H1 (cell line): Measurements from ENCODE around the gene DEFB125. TPM values are rescaled to one million over a fixed set of nuclear protein-coding genes. Genes with fewer than 3 reads are reported as not detected.

Experiments
- CTCF ChIA-PET: fragments of 300-600 bp; sonication (Branson Sonifier 250); formaldehyde crosslinking; loops from one replicate; lab custom pipeline; 2021; ENCODE audit not compliant: partially characterized antibody; lab: Charles Lee
- POLR2A ChIA-PET: fragments of 300-600 bp; sonication (Branson Sonifier 250); formaldehyde crosslinking; loops from one replicate; lab custom pipeline; 2021; ENCODE audit warnings: inconsistent platforms; ENCODE audit not compliant: partially characterized antibody; lab: Charles Lee
- DNase-seq, 2 experiments: peaks; one replicate each; pipeline versions ENCODE4 v3.0.0 to v3.0.0-alpha.2; 2010 to 2022; ENCODE audit warnings: low spot score in 2 of 2, low read depth in 1 of 2, mixed read lengths in 1 of 2
- FAIRE-seq: peaks from 2 replicates; lab custom pipeline; 2011; peaks lifted over from hg19 to GRCh38; lab: Jason Lieb, UNC
- H2AFZ ChIP-seq: 2 replicates; pipeline ENCODE4 v1.8.1; 2012; ENCODE audit warnings: low read length, inconsistent platforms
- H2AK5ac ChIP-seq: 2 replicates; pipeline ENCODE4 v1.6.1; 2013; ENCODE audit warnings: low read depth, low read length
- H2BK120ac ChIP-seq: replicated peaks from 2 replicates; pipeline ENCODE3; 2013; ENCODE audit warnings: low read depth, low read length, inconsistent platforms
- H2BK12ac ChIP-seq: 2 replicates; pipeline ENCODE4 v1.6.1; 2013; ENCODE audit warnings: low read depth, low read length
- H2BK15ac ChIP-seq: 2 replicates; pipeline ENCODE4 v1.6.1; 2013; ENCODE audit warnings: low read length
- H2BK20ac ChIP-seq: 2 replicates; pipeline ENCODE4 v1.6.1; 2013; ENCODE audit warnings: low read length
- H2BK5ac ChIP-seq: 2 replicates; pipeline ENCODE4 v1.6.1; 2013; ENCODE audit warnings: low read depth, low read length
- H3K14ac ChIP-seq: 2 replicates; pipeline ENCODE4 v1.6.1; 2013; ENCODE audit warnings: inconsistent platforms; ENCODE audit not compliant: insufficient read length
- H3K18ac ChIP-seq: 2 replicates; pipeline ENCODE4 v1.6.1; 2013; ENCODE audit warnings: low read length; ENCODE audit errors: extremely low read depth
- H3K23ac ChIP-seq: 2 replicates; pipeline ENCODE4 v1.6.1; 2013; ENCODE audit warnings: inconsistent platforms; ENCODE audit not compliant: insufficient read length
- H3K23me2 ChIP-seq: 2 replicates; pipeline ENCODE4 v1.6.1; 2013; ENCODE audit warnings: low read depth, low read length
- H3K27ac ChIP-seq: 2 replicates; pipeline ENCODE4 v1.6.1; 2011; ENCODE audit warnings: low read depth, low read length, inconsistent platforms
- H3K27me3 ChIP-seq, 4 experiments: replicated peaks in 1 of 4; 1 replicate in 1 of 4; 2 replicates in 3 of 4; pipeline versions ENCODE4 v1.6.1 to v1.8.1; 2011 to 2013; ENCODE audit warnings: low read length in 3 of 4, mild to moderate bottlenecking in 3 of 4, inconsistent platforms in 2 of 4, mixed read lengths in 2 of 4, moderate library complexity in 1 of 4; ENCODE audit not compliant: control insufficient read depth in 3 of 4, insufficient read depth in 3 of 4; ENCODE audit errors: extremely low read depth in 1 of 4
- H3K36me3 ChIP-seq, 4 experiments: 2 replicates each; pipeline versions ENCODE4 v1.6.1 to v1.8.1; 2011 to 2013; ENCODE audit warnings: mild to moderate bottlenecking in 4 of 4, low read length in 3 of 4, moderate library complexity in 2 of 4, control low read depth in 1 of 4, inconsistent platforms in 1 of 4; ENCODE audit not compliant: insufficient read depth in 4 of 4, control insufficient read depth in 2 of 4
- H3K4ac ChIP-seq: replicated peaks from 2 replicates; pipeline ENCODE3; 2013; ENCODE audit warnings: low read length, low read depth, mixed read lengths, inconsistent platforms; ENCODE audit not compliant: insufficient read length
- H3K4me1 ChIP-seq, 4 experiments: replicated peaks in 1 of 4; 1 replicate in 1 of 4; 2 replicates in 3 of 4; pipeline versions ENCODE4 v1.6.1 to v1.8.1; 2011 to 2013; ENCODE audit warnings: low read length in 3 of 4, inconsistent platforms in 2 of 4, mixed read lengths in 1 of 4; ENCODE audit not compliant: insufficient read depth in 4 of 4, control insufficient read depth in 3 of 4
- H3K4me2 ChIP-seq, 2 experiments: 2 replicates each; pipeline versions ENCODE4 v1.6.1 to v1.8.1; 2011 to 2013; ENCODE audit warnings: low read depth in 2 of 2, low read length in 2 of 2, control low read depth in 1 of 2, inconsistent platforms in 1 of 2, mild to moderate bottlenecking in 1 of 2; ENCODE audit not compliant: insufficient read depth in 1 of 2
- H3K4me3 ChIP-seq, 4 experiments: fragments of 200-600, 300-600 bp in 1 of 4; sonication (generic), shearing (Covaris generic), sonication (Bioruptor Twin) in 1 of 4; 2 replicates each; pipeline versions ENCODE4 v1.5.1 to v1.8.1; 2011 to 2016; ENCODE audit warnings: low read length in 4 of 4, low read depth in 3 of 4, control low read depth in 2 of 4, inconsistent platforms in 2 of 4, mild to moderate bottlenecking in 2 of 4, mixed read lengths in 1 of 4, moderate library complexity in 1 of 4; ENCODE audit not compliant: insufficient read depth in 2 of 4; ENCODE audit errors: extremely low read depth in 1 of 4
- H3K56ac ChIP-seq: replicated peaks from 2 replicates; pipeline ENCODE3; 2013; ENCODE audit warnings: low read depth, mild to moderate bottlenecking, mixed read lengths, low read length, inconsistent platforms; ENCODE audit not compliant: insufficient read length
- H3K79me1 ChIP-seq: 2 replicates; pipeline ENCODE4 v1.6.1; 2013; ENCODE audit warnings: low read depth, low read length, control low read depth
- H3K79me2 ChIP-seq, 2 experiments: 2 replicates each; pipeline versions ENCODE4 v1.6.1 to v1.8.1; 2012 to 2013; ENCODE audit warnings: low read length in 2 of 2, mild to moderate bottlenecking in 2 of 2, inconsistent platforms in 1 of 2; ENCODE audit not compliant: insufficient read depth in 2 of 2, control insufficient read depth in 1 of 2
- H3K9ac ChIP-seq, 4 experiments: replicated peaks in 1 of 4; 1 replicate in 1 of 4; 2 replicates in 3 of 4; pipeline versions ENCODE4 v1.6.1 to v1.8.1; 2011 to 2013; ENCODE audit warnings: low read depth in 3 of 4, low read length in 3 of 4, control low read depth in 2 of 4, mild to moderate bottlenecking in 2 of 4, moderate library complexity in 2 of 4, inconsistent platforms in 1 of 4; ENCODE audit errors: extremely low read depth in 1 of 4
- H3K9me3 ChIP-seq, 2 experiments: 2 replicates each; pipeline versions ENCODE4 v1.6.1 to v1.8.1; 2012 to 2013; ENCODE audit warnings: mild to moderate bottlenecking in 2 of 2, moderate library complexity in 2 of 2, control low read depth in 1 of 2, inconsistent platforms in 1 of 2, low read depth in 1 of 2, low read length in 1 of 2, mixed read lengths in 1 of 2; ENCODE audit not compliant: insufficient read depth in 2 of 2
- H4K20me1 ChIP-seq, 2 experiments: replicated peaks in 1 of 2; 2 replicates each; pipeline versions ENCODE3 to v1.8.1; 2011 to 2013; ENCODE audit warnings: inconsistent platforms in 2 of 2, low read length in 2 of 2, mild to moderate bottlenecking in 1 of 2; ENCODE audit not compliant: insufficient read depth in 2 of 2, control insufficient read depth in 1 of 2
- H4K5ac ChIP-seq: 2 replicates; pipeline ENCODE4 v1.6.1; 2013; ENCODE audit warnings: low read length, low read depth, mixed read lengths, inconsistent platforms; ENCODE audit not compliant: insufficient read length
- H4K8ac ChIP-seq: 2 replicates; pipeline ENCODE4 v1.8.0; 2013; ENCODE audit warnings: mild to moderate bottlenecking, moderate library complexity, low read length, inconsistent platforms; ENCODE audit not compliant: insufficient read depth; ENCODE audit errors: extremely low read depth
- H4K91ac ChIP-seq: replicated peaks from 2 replicates; pipeline ENCODE3; 2013; ENCODE audit warnings: low read length, mixed read lengths, inconsistent platforms; ENCODE audit not compliant: insufficient read length
- ATF2 ChIP-seq: IDR thresholded peaks from 2 replicates; pipeline ENCODE4 v1.6.1; 2012; ENCODE audit warnings: low read length, inconsistent platforms
- SP1 ChIP-seq: IDR thresholded peaks from 2 replicates; pipeline ENCODE4 v1.6.1; 2011; ENCODE audit warnings: low read depth, low read length
- YY1 ChIP-seq: IDR thresholded peaks from 2 replicates; pipeline ENCODE4 v1.6.1; 2011; ENCODE audit warnings: low read depth, mild to moderate bottlenecking, low read length
- WGBS, 2 experiments: shearing (Covaris generic) in 1 of 2; methylation state at CpG; one replicate each; pipeline versions ENCODE4 v1.1.6 to v1.1.7; 2013 to 2015; ENCODE audit warnings: low lambda C conversion rate in 2 of 2, mixed read lengths in 2 of 2, inconsistent platforms in 1 of 2, low coverage in 1 of 2, missing lambda C conversion rate in 1 of 2; ENCODE audit not compliant: insufficient replicate concordance in 2 of 2, insufficient coverage in 1 of 2, insufficient read length in 1 of 2; ENCODE audit errors: extremely low coverage in 1 of 2, missing lambda C conversion rate in 1 of 2; 5-methylcytosine and 5-hydroxymethylcytosine counted together
- polyA plus RNA-seq, 7 experiments: library from polyadenylated mRNA; depleted of rRNA in 3 of 7; stranded (reverse) in 5 of 7; unstranded in 2 of 7; fragments of >200 nt in 5 of 7; fragments of 200-250 nt in 2 of 7; gene quantifications; 1 replicate in 5 of 7; 2 replicates in 1 of 7; 4 replicates in 1 of 7; pipeline versions ENCODE4 v1.2.1 to v1.2.3, GENCODE V29; 2011 to 2013; ENCODE audit warnings: missing spikeins in 2 of 7, mixed read lengths in 2 of 7
- total RNA-seq: library from RNA; stranded (reverse); fragmentation: NEBNext Ultra II Directional; extraction: Animal tissue kit (Norgen Biotek cat#: 25700); gene quantifications from 2 replicates; pipeline ENCODE4 v1.2.1, GENCODE V29; 2021

The DEFB125 gene
- total and polyA plus RNA-seq, 2 of the 8 experiments (the other 6 are each of a cell fraction or from before 2014, with no cell fraction given) = not detected

DNA sequence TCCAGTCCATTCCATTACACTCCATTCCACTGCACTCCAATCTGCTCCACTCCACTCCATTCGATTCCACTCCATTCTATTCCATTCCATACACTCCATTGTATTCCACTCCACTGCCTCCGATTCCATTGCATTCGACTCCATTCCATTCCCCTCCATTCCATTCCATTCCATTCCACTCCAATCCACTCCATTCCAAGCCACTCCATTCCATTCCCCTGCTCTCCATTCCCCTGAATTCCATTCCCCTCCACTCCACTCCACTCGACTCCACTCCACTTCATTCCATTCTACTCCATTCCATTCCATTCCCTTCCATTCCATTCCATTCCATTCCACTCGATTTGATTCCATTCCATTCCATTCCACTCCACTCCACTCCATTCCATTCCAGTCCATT is 25.7 kb upstream of the DEFB125 start:
- Histone ChIP-seq H4K5ac (no peak overlapping the region), H3K4me3 (no peak overlapping the region), H2BK20ac (no peak overlapping the region), H3K9me3 (peaks cover 15 to 59% of the 10 kb centered on the region in 2 experiments), H3K79me2 (no peaks in the 10 kb centered on the region), H2BK120ac (no peak overlapping the region), H3K23ac (no peak overlapping the region), H3K27ac (no peak overlapping the region), H2AFZ (no peak overlapping the region), H3K18ac (no peak overlapping the region), H3K79me1 (no peaks in the 10 kb centered on the region), H2AK5ac (no peak overlapping the region), H3K4ac (no peak overlapping the region), H4K91ac (no peak overlapping the region), H4K8ac (no peak overlapping the region), H3K56ac (peak overlapping the region; percentile 10), H2BK15ac (no peak overlapping the region), H3K4me1 (no peaks in the 10 kb centered on the region), H4K20me1 (peaks cover 0 to 6% of the 10 kb centered on the region in 2 experiments), H3K27me3 (no peaks in the 10 kb centered on the region), H3K4me2 (no peak overlapping the region), H3K36me3 (no peaks in the 10 kb centered on the region), H3K23me2 (peaks cover 61% of the 10 kb centered on the region; the same call in 1 of the 2 replicates), H3K14ac (no peak overlapping the region), H2BK5ac (no peak overlapping the region), H2BK12ac (no peak overlapping the region), H3K9ac (no peak overlapping the region)
- DNase-seq (no peak), FAIRE-seq (no peak)
- POLR2A ChIA-PET = no interaction called here
- CTCF ChIA-PET = no interaction called here
- WGBS, 2 experiments = 71 to 98% methylated on average over 3 to 5 of the region's 5 CpGs
- TF ChIP-seq SP1 (no peak), YY1 (no peak), ATF2 (no peak)
